IMR-90 (cell line): Measurements from ENCODE around the gene CMTM7.

Experiments
- BHLHE40 ChIP-seq: fragments of 150-350 bp; IDR thresholded peaks from 2 replicates; pipeline ENCODE4 v1.6.1; 2016; ENCODE audit warnings: mild to moderate bottlenecking, low read depth, low read length
- CEBPB ChIP-seq: IDR thresholded peaks from 2 replicates; pipeline ENCODE4 v1.6.1; 2012; ENCODE audit warnings: low read depth, low read length, improper control_type of control experiment
- CHD1 ChIP-seq: IDR thresholded peaks from 2 replicates; pipeline ENCODE4 v1.6.1; 2012; ENCODE audit warnings: low read depth, low read length, improper control_type of control experiment
- FOS ChIP-seq: fragments of 150-350 bp; IDR thresholded peaks from 2 replicates; pipeline ENCODE4 v1.6.1; 2016; ENCODE audit warnings: low read depth, low read length
- MXI1 ChIP-seq: IDR thresholded peaks from 2 replicates; pipeline ENCODE4 v1.6.1; 2012; ENCODE audit warnings: low read depth, mild to moderate bottlenecking, low read length, moderate library complexity, borderline replicate concordance
- NFE2L2 ChIP-seq: fragments of 150-350 bp; IDR thresholded peaks from 2 replicates; pipeline ENCODE4 v1.6.1; 2016; ENCODE audit warnings: low read depth, mild to moderate bottlenecking, low read length
- POLR2A ChIP-seq: IDR thresholded peaks from 2 replicates; pipeline ENCODE4 v1.6.1; 2012; ENCODE audit warnings: mild to moderate bottlenecking, low read depth, low read length
- RAD21 ChIP-seq: IDR thresholded peaks from 2 replicates; pipeline ENCODE4 v1.6.1; 2012; ENCODE audit warnings: low read length, improper control_type of control experiment
- RCOR1 ChIP-seq: IDR thresholded peaks from 2 replicates; pipeline ENCODE4 v1.6.1; 2012; ENCODE audit warnings: mild to moderate bottlenecking, low read length, improper control_type of control experiment; ENCODE audit not compliant: insufficient replicate concordance
- RFX5 ChIP-seq: IDR thresholded peaks from 2 replicates; pipeline ENCODE4 v1.8.0; 2012; ENCODE audit warnings: low read depth, mild to moderate bottlenecking, low read length, moderate library complexity
- SMC3 ChIP-seq: fragments of 150-350 bp; IDR thresholded peaks from 2 replicates; pipeline ENCODE4 v1.6.1; 2016; ENCODE audit warnings: low read depth, mild to moderate bottlenecking, antibody characterized with exemption, low read length, moderate library complexity
- TF ChIP-seq, protein P1 (sequence below): conservative IDR thresholded peaks from 2 replicates; pipeline ENCODE4 v1.5.1; 2012; ENCODE audit warnings: mild to moderate bottlenecking, low read depth, low read length, improper control_type of control experiment
- TF ChIP-seq, protein P2 (sequence below): fragments of 150-350 bp; IDR thresholded peaks from 2 replicates; pipeline ENCODE4 v1.6.1; 2017; ENCODE audit warnings: mild to moderate bottlenecking, antibody characterized with exemption, low read length, low read depth

DNA sequence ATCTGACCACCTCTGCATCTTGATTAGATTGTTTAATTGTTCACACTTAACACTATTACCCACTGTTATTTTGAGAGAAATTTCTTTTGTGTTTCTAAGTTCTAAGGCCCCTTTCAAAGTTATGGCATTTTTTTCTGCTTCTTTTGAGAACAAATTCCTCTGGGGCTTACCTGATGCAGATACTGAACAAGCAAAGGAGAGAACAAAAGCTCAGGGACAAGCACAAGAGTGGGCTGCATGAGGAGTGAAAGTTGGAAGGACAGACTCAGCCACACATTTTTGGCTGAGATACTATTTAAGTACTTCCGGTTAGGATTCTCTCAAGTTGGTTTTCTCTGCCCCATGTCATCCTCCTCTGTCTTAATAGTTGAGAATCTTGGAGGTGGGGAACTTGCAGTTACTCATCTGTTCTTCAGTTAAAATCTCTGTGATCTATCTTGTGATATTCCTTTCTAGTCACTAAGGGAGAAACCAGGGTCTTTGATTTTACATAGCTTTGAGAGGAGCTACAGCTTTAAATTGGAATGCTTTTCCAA is 56.3 kb downstream of the CMTM7 start:
- TF ChIP-seq RAD21 (no peak), POLR2A (no peak), CEBPB (no peak), MXI1 (no peak), NFE2L2 (no peak), RFX5 (no peak), BHLHE40 (no peak), FOS (no peak), SMC3 (no peak), RCOR1 (no peak), CHD1 (no peak)
- TF ChIP-seq, protein P1, sequence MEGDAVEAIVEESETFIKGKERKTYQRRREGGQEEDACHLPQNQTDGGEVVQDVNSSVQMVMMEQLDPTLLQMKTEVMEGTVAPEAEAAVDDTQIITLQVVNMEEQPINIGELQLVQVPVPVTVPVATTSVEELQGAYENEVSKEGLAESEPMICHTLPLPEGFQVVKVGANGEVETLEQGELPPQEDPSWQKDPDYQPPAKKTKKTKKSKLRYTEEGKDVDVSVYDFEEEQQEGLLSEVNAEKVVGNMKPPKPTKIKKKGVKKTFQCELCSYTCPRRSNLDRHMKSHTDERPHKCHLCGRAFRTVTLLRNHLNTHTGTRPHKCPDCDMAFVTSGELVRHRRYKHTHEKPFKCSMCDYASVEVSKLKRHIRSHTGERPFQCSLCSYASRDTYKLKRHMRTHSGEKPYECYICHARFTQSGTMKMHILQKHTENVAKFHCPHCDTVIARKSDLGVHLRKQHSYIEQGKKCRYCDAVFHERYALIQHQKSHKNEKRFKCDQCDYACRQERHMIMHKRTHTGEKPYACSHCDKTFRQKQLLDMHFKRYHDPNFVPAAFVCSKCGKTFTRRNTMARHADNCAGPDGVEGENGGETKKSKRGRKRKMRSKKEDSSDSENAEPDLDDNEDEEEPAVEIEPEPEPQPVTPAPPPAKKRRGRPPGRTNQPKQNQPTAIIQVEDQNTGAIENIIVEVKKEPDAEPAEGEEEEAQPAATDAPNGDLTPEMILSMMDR: no peak
- TF ChIP-seq, protein P2, sequence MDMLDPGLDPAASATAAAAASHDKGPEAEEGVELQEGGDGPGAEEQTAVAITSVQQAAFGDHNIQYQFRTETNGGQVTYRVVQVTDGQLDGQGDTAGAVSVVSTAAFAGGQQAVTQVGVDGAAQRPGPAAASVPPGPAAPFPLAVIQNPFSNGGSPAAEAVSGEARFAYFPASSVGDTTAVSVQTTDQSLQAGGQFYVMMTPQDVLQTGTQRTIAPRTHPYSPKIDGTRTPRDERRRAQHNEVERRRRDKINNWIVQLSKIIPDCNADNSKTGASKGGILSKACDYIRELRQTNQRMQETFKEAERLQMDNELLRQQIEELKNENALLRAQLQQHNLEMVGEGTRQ: no peak
